Measurements from ENCODE around the gene TMEM239.

DNA sequence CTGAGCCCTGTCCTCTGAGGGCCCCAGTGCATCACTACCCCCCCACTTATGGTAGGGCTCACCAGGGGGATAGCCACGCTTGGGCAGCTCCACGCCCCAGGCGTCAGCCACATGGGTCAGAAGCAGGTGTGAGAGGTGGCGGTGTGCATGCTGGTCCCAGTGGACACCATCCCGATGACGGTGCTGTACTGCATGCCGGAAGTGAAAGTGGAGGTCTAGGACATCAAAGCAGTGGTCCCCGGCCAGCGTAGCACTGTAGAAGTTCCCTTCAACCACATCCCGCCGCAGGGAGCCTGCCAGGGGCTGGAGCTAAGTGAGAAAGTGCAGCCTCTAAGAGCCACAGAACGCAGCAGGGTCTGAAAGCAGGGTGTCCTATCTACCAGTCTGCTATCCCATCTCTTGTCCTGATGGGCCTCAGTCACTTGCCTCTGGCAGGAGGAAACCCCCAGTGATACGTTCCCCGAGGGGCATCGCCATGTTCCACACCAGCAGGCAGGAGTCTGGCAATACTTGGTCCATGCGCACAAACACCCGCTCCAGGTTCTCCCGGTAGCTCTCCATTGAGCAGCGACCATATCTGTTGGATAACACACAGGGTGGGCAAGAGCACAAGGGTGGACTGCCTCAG lies 22.1 kb downstream of the TMEM239 start:
- TF ChIP-seq POLR2AphosphoS5 (IDR thresholded peaks at IDR 0.05) (no peak), CTCF (IDR thresholded peaks at IDR 0.05) (no peak), POLR2A (IDR thresholded peaks at IDR 0.05) (no peak)
